CD14-positive monocyte (primary cell): ENCODE measurements around the gene METTL25B. TPM values are rescaled to one million over a fixed set of nuclear protein-coding genes. Genes with fewer than 3 reads are reported as not detected.
A peak's percentile ranks its signal among the peaks of the same experiment; 100 is the strongest.

Experiments
- DNase-seq, 3 donors: peaks; one replicate each; pipeline ENCODE4 v3.0.0-alpha.2; 2011 to 2022
- H2AFZ ChIP-seq: 2 replicates; pipeline ENCODE4 v1.6.0; 2012; ENCODE audit warnings: mild to moderate bottlenecking, low read depth, low read length, inconsistent platforms; ENCODE audit not compliant: insufficient read depth, poor library complexity, severe bottlenecking
- H3K27ac ChIP-seq, 2 donors: 1 replicate in 1 of 2; 2 replicates in 1 of 2; pipeline ENCODE4 v1.5.1; 2012 to 2013; ENCODE audit warnings: low read length in 2 of 2, control low read depth in 1 of 2, inconsistent platforms in 1 of 2, low read depth in 1 of 2, mild to moderate bottlenecking in 1 of 2
- H3K27me3 ChIP-seq, 2 donors: one replicate each; pipeline versions ENCODE4 v1.6.0 to v1.6.1; 2011 to 2013; ENCODE audit warnings: low read length in 2 of 2; ENCODE audit not compliant: control insufficient read depth in 2 of 2, insufficient read depth in 2 of 2
- H3K36me3 ChIP-seq, 2 donors: replicated peaks in 1 of 2; 1 replicate in 1 of 2; 2 replicates in 1 of 2; pipeline versions ENCODE4 v1.5.1 to v1.6.1; 2012 to 2013; ENCODE audit warnings: low read length in 2 of 2, control low read depth in 1 of 2, inconsistent platforms in 1 of 2, mild to moderate bottlenecking in 1 of 2; ENCODE audit not compliant: insufficient read depth in 2 of 2, control insufficient read depth in 1 of 2
- H3K4me1 ChIP-seq, 2 donors: 1 replicate in 1 of 2; 2 replicates in 1 of 2; pipeline versions ENCODE4 v1.5.1 to v1.6.1; 2012 to 2013; ENCODE audit warnings: low read length in 2 of 2, control low read depth in 1 of 2, inconsistent platforms in 1 of 2, mild to moderate bottlenecking in 1 of 2, moderate library complexity in 1 of 2; ENCODE audit not compliant: insufficient read depth in 2 of 2, control insufficient read depth in 1 of 2
- H3K4me2 ChIP-seq: replicated peaks from 2 replicates; pipeline ENCODE3; 2012; ENCODE audit warnings: low read length, moderate library complexity, mild to moderate bottlenecking; ENCODE audit not compliant: poor library complexity, severe bottlenecking; ENCODE audit errors: extremely low read depth
- H3K4me3 ChIP-seq, 3 experiments: fragments of 200-600 bp in 1 of 3; sonication (generic) in 1 of 3; replicated peaks in 1 of 3; 1 replicate in 2 of 3; 2 replicates in 1 of 3; pipeline ENCODE4 v1.5.1; 2011 to 2013; ENCODE audit warnings: low read length in 3 of 3, mild to moderate bottlenecking in 3 of 3, control low read depth in 2 of 3, low read depth in 2 of 3, inconsistent platforms in 1 of 3, moderate library complexity in 1 of 3
- H3K79me2 ChIP-seq: 2 replicates; pipeline ENCODE4 v1.6.0; 2012; ENCODE audit warnings: mild to moderate bottlenecking, control low read depth, inconsistent platforms, low read length, moderate library complexity; ENCODE audit not compliant: insufficient read depth
- H3K9ac ChIP-seq: 2 replicates; pipeline ENCODE4 v1.6.0; 2017; ENCODE audit warnings: low read length, mild to moderate bottlenecking; ENCODE audit not compliant: insufficient read depth, poor library complexity, severe bottlenecking
- H3K9me3 ChIP-seq, 2 donors: replicated peaks in 1 of 2; 1 replicate in 1 of 2; 2 replicates in 1 of 2; pipeline versions ENCODE4 v1.5.1 to v1.6.1; 2012 to 2013; ENCODE audit warnings: low read length in 2 of 2, control low read depth in 1 of 2; ENCODE audit not compliant: control insufficient read depth in 1 of 2, insufficient read depth in 1 of 2
- H4K20me1 ChIP-seq: 2 replicates; pipeline ENCODE4 v1.6.0; 2012; ENCODE audit warnings: mild to moderate bottlenecking, low read length, control low read depth, moderate library complexity; ENCODE audit not compliant: insufficient read depth
- H3K27ac Mint-ChIP-seq, 7 donors: one replicate each; pipeline ENCODE4 v1.8.0; 2020; ENCODE audit warnings: mild to moderate bottlenecking in 7 of 7, mixed read lengths in 7 of 7, moderate library complexity in 6 of 7, inconsistent platforms in 2 of 7
- H3K27me3 Mint-ChIP-seq, 3 donors: one replicate each; pipeline ENCODE4 v1.8.0; 2021 to 2022; ENCODE audit warnings: low read depth in 3 of 3, mild to moderate bottlenecking in 3 of 3, mixed read lengths in 3 of 3, moderate library complexity in 3 of 3, inconsistent platforms in 1 of 3
- H3K36me3 Mint-ChIP-seq, 2 donors: one replicate each; pipeline ENCODE4 v1.8.0; 2020; ENCODE audit warnings: mixed read lengths in 2 of 2, inconsistent platforms in 1 of 2, mild to moderate bottlenecking in 1 of 2
- H3K4me1 Mint-ChIP-seq: one replicate; pipeline ENCODE4 v1.8.0; 2020; ENCODE audit warnings: mild to moderate bottlenecking, mixed read lengths
- H3K4me3 Mint-ChIP-seq, 2 donors: one replicate each; pipeline ENCODE4 v1.8.0; 2020; ENCODE audit warnings: mild to moderate bottlenecking in 2 of 2, mixed read lengths in 2 of 2, moderate library complexity in 1 of 2
- H3K9me3 Mint-ChIP-seq, 7 donors: one replicate each; pipeline ENCODE4 v1.8.0; 2020 to 2022; ENCODE audit warnings: mixed read lengths in 7 of 7, mild to moderate bottlenecking in 6 of 7, moderate library complexity in 6 of 7, inconsistent platforms in 2 of 7
- CTCF ChIP-seq: fragments of 200-600 bp; IDR thresholded peaks from one replicate; pipeline ENCODE4 v1.8.0; 2022; ENCODE audit warnings: antibody characterized with exemption, mild to moderate bottlenecking
- WGBS: methylation state at CpG from one replicate; pipeline ENCODE4 v1.1.5; 2013; ENCODE audit warnings: missing lambda C conversion rate; ENCODE audit not compliant: insufficient coverage; 5-methylcytosine and 5-hydroxymethylcytosine counted together
- intact Hi-C, 2 donors: fragments of 100-400 bp; cut with micrococcal nuclease; formaldehyde crosslinking; loops; one replicate each; pipeline versions ENCODE4 v1.15.0 to v1.15.1; 2023
- polyA plus RNA-seq, 3 donors: library from polyadenylated mRNA; depleted of rRNA in 1 of 3; unstranded in 2 of 3; stranded (reverse) in 1 of 3; fragments of 300-500 nt in 2 of 3; fragments of >200 nt in 1 of 3; fragmentation: Illumina TruSeq in 2 of 3; gene quantifications; 1 replicate in 2 of 3; 2 replicates in 1 of 3; pipeline ENCODE4 v1.2.3, GENCODE V29; 2012 to 2021

METTL25B gene
- polyA plus RNA-seq, 3 donors = 4.6 to 49.3 (median 4.8) TPM

- Histone ChIP-seq H3K27ac (no peak overlapping the region), H2AFZ (no peak overlapping the region), H3K9me3 (peaks cover 0 to 11% of the 10 kb centered on the region in 2 donors), H3K4me2 (no peak overlapping the region), H3K4me3 (no peak overlapping the region), H4K20me1 (no peaks in the 10 kb centered on the region), H3K27me3 (peaks cover 33 to 61% of the 10 kb centered on the region in 2 donors), H3K4me1 (peaks cover 2 to 10% of the 10 kb centered on the region in 2 donors), H3K79me2 (no peaks in the 10 kb centered on the region), H3K9ac (no peak overlapping the region), H3K36me3 (no peaks in the 10 kb centered on the region)
- H3K36me3 Mint-ChIP-seq = peaks cover 0 to 2% of the 10 kb centered on the region in 2 donors
- no peak for DNase-seq
- H3K4me1 Mint-ChIP-seq = peaks cover 24% of the 10 kb centered on the region
- peak overlapping the region in 1 of 2 donors; percentile 91 for H3K4me3 Mint-ChIP-seq
- no peak for TF ChIP-seq CTCF
- 28% methylated on average over 8 of the region's 10 CpGs for WGBS
- H3K9me3 Mint-ChIP-seq = peaks cover 0 to 15% (median 7%) of the 10 kb centered on the region in 7 donors
- H3K27me3 Mint-ChIP-seq = peaks cover 67 to 82% (median 79%) of the 10 kb centered on the region in 3 donors
- H3K27ac Mint-ChIP-seq = no peak overlapping the region
- intact Hi-C loops = loop anchor here (2.0 to 10.0 kb wide), 3 partner anchors 37 to 195 kb away; partner anchors contain the start of gene INSRR (in 1 of the 2)
Observed at GRCh38 chr1:156689953-156690674, 38.2 kb upstream of the METTL25B start.

- Mint-ChIP-seq H3K27ac (no peak overlapping the region), H3K4me1 (peaks cover 24% of the 10 kb centered on the region), H3K9me3 (peaks cover 0 to 15% (median 7%) of the 10 kb centered on the region in 7 donors), H3K4me3 (peak overlapping the region in 1 of 2 donors; percentile 91), H3K27me3 (peaks cover 63 to 79% (median 76%) of the 10 kb centered on the region in 3 donors), H3K36me3 (peaks cover 0 to 2% of the 10 kb centered on the region in 2 donors)
- 59% methylated on average over 8 of the region's 8 CpGs for WGBS
- no peak for TF ChIP-seq CTCF
- Histone ChIP-seq H3K9ac (no peak overlapping the region), H3K4me2 (no peak overlapping the region), H3K4me3 (no peak overlapping the region), H2AFZ (no peak overlapping the region), H3K36me3 (no peaks in the 10 kb centered on the region), H4K20me1 (no peaks in the 10 kb centered on the region), H3K27ac (no peak overlapping the region), H3K4me1 (peaks cover 2 to 10% of the 10 kb centered on the region in 2 donors), H3K9me3 (peaks cover 0 to 11% of the 10 kb centered on the region in 2 donors), H3K27me3 (peaks cover 33 to 61% of the 10 kb centered on the region in 2 donors), H3K79me2 (no peaks in the 10 kb centered on the region)
- intact Hi-C loops = loop anchor here (10.0 kb wide), 2 partner anchors 164 to 194 kb away; partner anchors contain the start of gene INSRR (in 1 of the 2)
- DNase-seq = no peak
Observed at GRCh38 chr1:156690675-156691036, 37.6 kb upstream of the METTL25B start.
